ENCODE measurements around the gene C1orf122. TPM values are rescaled to one million over a fixed set of nuclear protein-coding genes. Genes with fewer than 3 reads are reported as not detected.

Gene C1orf122
- total and polyA plus RNA-seq, 2 of the 8 experiments (the other 6 are each of a cell fraction or from before 2014, with no cell fraction given) = 32.1 to 36.9 TPM

- H3K27ac ChIP-seq (ENCODE audit: low read depth, low read length) = no peak overlapping the region
- CTCF ChIA-PET (ENCODE audit: partially characterized antibody) = no interaction called here
- no peak for DNase-seq (ENCODE audit: low read depth in 1 of 2, low spot score in 2 of 2)
- H2AK5ac ChIP-seq (ENCODE audit: low read depth, low read length) = no peak overlapping the region
- H3K4me1 ChIP-seq (replicated peaks in 1 of 4; ENCODE audit: control insufficient read depth in 3 of 4, insufficient read depth in 4 of 4, low read length in 3 of 4) = no peaks in the 10 kb centered on the region
- H4K8ac ChIP-seq (ENCODE audit: extremely low read depth, insufficient read depth, low read length) = no peak overlapping the region
- H3K56ac ChIP-seq (replicated peaks; ENCODE audit: insufficient read length, low read depth, low read length) = no peak overlapping the region
- no peak overlapping the region for H3K4me2 ChIP-seq (ENCODE audit: insufficient read depth in 1 of 2, low read depth in 2 of 2, low read length in 2 of 2)
- H3K4me3 ChIP-seq (ENCODE audit: extremely low read depth in 1 of 4, insufficient read depth in 2 of 4, low read depth in 3 of 4, low read length in 4 of 4) = no peak overlapping the region
- H2BK20ac ChIP-seq (ENCODE audit: low read length) = no peak overlapping the region
- no peak overlapping the region for H3K4ac ChIP-seq (replicated peaks; ENCODE audit: insufficient read length, low read depth, low read length)
- H3K14ac ChIP-seq (ENCODE audit: insufficient read length) = no peak overlapping the region
- H2BK12ac ChIP-seq (ENCODE audit: low read depth, low read length) = no peak overlapping the region
- H3K18ac ChIP-seq (ENCODE audit: extremely low read depth, low read length) = no peak overlapping the region
- peaks cover 4 to 11% of the 10 kb centered on the region in 2 experiments for H4K20me1 ChIP-seq (replicated peaks in 1 of 2; ENCODE audit: control insufficient read depth in 1 of 2, insufficient read depth in 2 of 2, low read length in 2 of 2)
- no peak overlapping the region for H2AFZ ChIP-seq (ENCODE audit: low read length)
- WGBS, 2 experiments (ENCODE audit: extremely low coverage in 1 of 2, insufficient coverage in 1 of 2, insufficient read length in 1 of 2, insufficient replicate concordance in 2 of 2, low coverage in 1 of 2, low lambda C conversion rate in 2 of 2, missing lambda C conversion rate in 1 of 2) = 74% methylated on average over 3 of the region's 3 CpGs; no CpG with 5 or more reads in 1 of the 2 experiments
- no peaks in the 10 kb centered on the region; a peak in 2 of 8 replicates for H3K36me3 ChIP-seq (ENCODE audit: control insufficient read depth in 2 of 4, insufficient read depth in 4 of 4, low read length in 3 of 4)
- no peak overlapping the region for H4K91ac ChIP-seq (replicated peaks; ENCODE audit: insufficient read length, low read length)
- no peaks in the 10 kb centered on the region for H3K9me3 ChIP-seq (ENCODE audit: insufficient read depth in 2 of 2, low read depth in 1 of 2, low read length in 1 of 2)
- no peak overlapping the region for H3K23ac ChIP-seq (ENCODE audit: insufficient read length)
- no peaks in the 10 kb centered on the region for H3K23me2 ChIP-seq (ENCODE audit: low read depth, low read length)
- H2BK120ac ChIP-seq (replicated peaks; ENCODE audit: low read depth, low read length) = no peak overlapping the region
- no peaks in the 10 kb centered on the region for H3K27me3 ChIP-seq (replicated peaks in 1 of 4; ENCODE audit: control insufficient read depth in 3 of 4, extremely low read depth in 1 of 4, insufficient read depth in 3 of 4, low read length in 3 of 4)
- H3K79me1 ChIP-seq (ENCODE audit: low read depth, low read length) = peaks cover 7% of the 10 kb centered on the region
- no peak for FAIRE-seq
- POLR2A ChIA-PET (ENCODE audit: partially characterized antibody) = no interaction called here
- no peak overlapping the region for H4K5ac ChIP-seq (ENCODE audit: insufficient read length, low read depth, low read length)
- H2BK5ac ChIP-seq (ENCODE audit: low read depth, low read length) = no peak overlapping the region
- H3K79me2 ChIP-seq (ENCODE audit: control insufficient read depth in 1 of 2, insufficient read depth in 2 of 2, low read length in 2 of 2) = peaks cover 0 to 18% of the 10 kb centered on the region in 2 experiments; a peak in 3 of 4 replicates
- H3K9ac ChIP-seq (replicated peaks in 1 of 4; ENCODE audit: extremely low read depth in 1 of 4, low read depth in 3 of 4, low read length in 3 of 4) = no peak overlapping the region
- no peak overlapping the region for H2BK15ac ChIP-seq (ENCODE audit: low read length)
- TF ChIP-seq SIRT6 (IDR thresholded peaks at IDR 0.05; ENCODE audit: low read length) (no peak), KDM4A (IDR thresholded peaks at IDR 0.05; ENCODE audit: low read depth, low read length, severe bottlenecking) (no peak), CTCF (IDR thresholded peaks at IDR 0.05; ENCODE audit: control extremely low read depth in 1 of 3, insufficient read depth in 1 of 3, low read depth in 1 of 3, low read length in 3 of 3) (no peak), SP1 (IDR thresholded peaks at IDR 0.05; ENCODE audit: low read depth, low read length) (no peak), CHD1 (IDR thresholded peaks at IDR 0.05; ENCODE audit: low read depth, low read length) (no peak), ATF3 (IDR thresholded peaks at IDR 0.05; ENCODE audit: insufficient read depth, low read depth, low read length) (no peak), HDAC6 (IDR thresholded peaks at IDR 0.05; ENCODE audit: low read depth, low read length) (no peak), MAFK (IDR thresholded peaks at IDR 0.05; ENCODE audit: low read depth, low read length) (no peak), EGR1 (IDR thresholded peaks at IDR 0.05; ENCODE audit: borderline replicate concordance, low read depth, low read length) (no peak), EP300 (IDR thresholded peaks at IDR 0.05; ENCODE audit: borderline replicate concordance in 1 of 2, low read depth in 2 of 2, low read length in 2 of 2) (no peak), SP4 (IDR thresholded peaks at IDR 0.05; ENCODE audit: low read length) (no peak)
Observed at GRCh38 chr1:37845786-37846185, 38.2 kb downstream of the C1orf122 start.
